Activated T-helper 9 cell treated with anti-CD3 and anti-CD28 coated beads, Interleukin-2, amount 50 U/mL, for 16 hours (primary cell): ENCODE data around the gene FHAD1.

Source experiments
- DNase-seq: peaks from one replicate; pipeline ENCODE4 v3.0.0-alpha.2; 2020; ENCODE audit warnings: low read depth

The FHAD1 gene

GRCh38 chr1:15345705-15346345 lies 98.8 kb downstream of the FHAD1 start:
- DNase-seq, result peak; percentile 51

- no peak for DNase-seq
These were observed 99.5 kb downstream of the FHAD1 start for GRCh38 chr1:15346346-15347030.

- DNase-seq, result no peak
These were observed 100.2 kb downstream of the FHAD1 start for GRCh38 chr1:15347182-15347581.

- no peak for DNase-seq
These were observed 101.6 kb downstream of the FHAD1 start for GRCh38 chr1:15348648-15349047.

GRCh38 chr1:15349133-15349532 lies 102.1 kb downstream of the FHAD1 start:
- DNase-seq, result no peak

GRCh38 chr1:15350151-15350550 lies 103.1 kb downstream of the FHAD1 start:
- DNase-seq, result no peak

- DNase-seq, result no peak
These were observed 103.7 kb downstream of the FHAD1 start for GRCh38 chr1:15350551-15351200.

- DNase-seq, result no peak
These were observed 104.3 kb downstream of the FHAD1 start for GRCh38 chr1:15351310-15351709.

- DNase-seq, result peak; percentile 15
These were observed 105.3 kb downstream of the FHAD1 start for GRCh38 chr1:15352128-15352957.

GRCh38 chr1:15353839-15354579 lies 107.0 kb downstream of the FHAD1 start:
- DNase-seq, result no peak

- DNase-seq, result no peak
These were observed 107.5 kb downstream of the FHAD1 start for GRCh38 chr1:15354580-15354965.

- DNase-seq, result no peak
These were observed 109.1 kb downstream of the FHAD1 start for GRCh38 chr1:15355968-15356625.

GRCh38 chr1:15357612-15358207 lies 110.7 kb downstream of the FHAD1 start:
- no peak for DNase-seq

- DNase-seq, result no peak
These were observed 111.6 kb downstream of the FHAD1 start for GRCh38 chr1:15358565-15359133.

- no peak for DNase-seq
These were observed 113.7 kb downstream of the FHAD1 start for GRCh38 chr1:15360700-15361099.

- DNase-seq, result no peak
These were observed 115.2 kb downstream of the FHAD1 start for GRCh38 chr1:15362096-15362736.

- no peak for DNase-seq
These were observed 115.7 kb downstream of the FHAD1 start for GRCh38 chr1:15362737-15363128.

- no peak for DNase-seq
These were observed 117.7 kb downstream of the FHAD1 start for GRCh38 chr1:15364740-15365139.

GRCh38 chr1:15368888-15369287 lies 121.9 kb downstream of the FHAD1 start:
- DNase-seq, result no peak

- no peak for DNase-seq
These were observed 123.2 kb downstream of the FHAD1 start for GRCh38 chr1:15370268-15370667.
